Sigmoid colon (tissue), 7 donors: ENCODE data around the gene RAB4A. TPM values are rescaled to one million over a fixed set of nuclear protein-coding genes. Genes with fewer than 3 reads are reported as not detected.
A peak's percentile ranks its signal among the peaks of the same experiment; 100 is the strongest.

Source experiments
- DNase-seq: peaks from one replicate; pipeline ENCODE4 v3.0.0-alpha.2; 2019
- H3K27ac ChIP-seq, 4 donors: fragments of 200-600 bp; sonication (generic); one replicate each; pipeline ENCODE4 v1.5.1; 2016 to 2019; ENCODE audit warnings: mild to moderate bottlenecking in 1 of 4
- H3K27me3 ChIP-seq, 3 donors: fragments of 200-600 bp; sonication (generic); one replicate each; pipeline ENCODE4 v1.5.1; 2019; ENCODE audit warnings: mild to moderate bottlenecking in 1 of 3
- H3K36me3 ChIP-seq, 4 donors: fragments of 200-600 bp; sonication (generic); one replicate each; pipeline ENCODE4 v1.5.1; 2016 to 2019
- H3K4me1 ChIP-seq, 4 donors: fragments of 200-600 bp; sonication (generic); one replicate each; pipeline ENCODE4 v1.5.1; 2017 to 2019
- H3K4me3 ChIP-seq, 4 donors: fragments of 200-600 bp; sonication (generic); one replicate each; pipeline ENCODE4 v1.5.1; 2017 to 2019; ENCODE audit warnings: mild to moderate bottlenecking in 2 of 4, moderate library complexity in 1 of 4
- H3K9me3 ChIP-seq, 4 donors: fragments of 200-600 bp in 3 of 4; sonication (generic) in 3 of 4; one replicate each; pipeline versions ENCODE4 v1.5.1 to v1.6.1; 2013 to 2019
- CTCF ChIP-seq, 4 experiments: fragments of 450-650 bp in 3 of 4; fragments of 200-600 bp in 1 of 4; IDR thresholded peaks; one replicate each; pipeline ENCODE4 v1.5.1; 2016 to 2019; ENCODE audit warnings: antibody characterized with exemption in 4 of 4, mild to moderate bottlenecking in 3 of 4, moderate library complexity in 2 of 4
- EP300 ChIP-seq, 4 donors: sonication (generic); formaldehyde crosslinking; IDR thresholded peaks; one replicate each; pipeline ENCODE4 v1.6.1; 2017; ENCODE audit warnings: antibody characterized with exemption in 4 of 4
- POLR2A ChIP-seq, 2 donors: fragments of 450-650 bp; IDR thresholded peaks; one replicate each; pipeline ENCODE4 v1.6.1; 2016; ENCODE audit warnings: antibody characterized with exemption in 2 of 2, mild to moderate bottlenecking in 2 of 2, moderate library complexity in 2 of 2
- POLR2AphosphoS5 ChIP-seq, 4 donors: sonication (generic); formaldehyde crosslinking; IDR thresholded peaks; one replicate each; pipeline ENCODE4 v1.6.1; 2017; ENCODE audit warnings: antibody characterized with exemption in 4 of 4
- WGBS, 2 donors: extraction: QIAGEN DNeasy Blood & Tissue Kit; methylation state at CpG; one replicate each; pipeline ENCODE4 v1.1.7; 2013; 5-methylcytosine and 5-hydroxymethylcytosine counted together
- intact Hi-C: fragments of 100-400 bp; cut with DNase I; formaldehyde crosslinking; loops from one replicate; pipeline ENCODE4 v1.15.1; 2023
- polyA plus RNA-seq, 3 donors: library from polyadenylated mRNA; stranded (reverse); fragments of 200-250 nt; gene quantifications; one replicate each; pipeline ENCODE4 v1.2.3, GENCODE V29; 2013
- total RNA-seq, 4 donors: library from RNA; depleted of rRNA; stranded (reverse); fragments of >200 nt; gene quantifications; one replicate each; pipeline ENCODE4 v1.1.0, GENCODE V29; 2016
- donor health status: healthy with polysubstance abuse.
- donor health status: Bipolar disorder and iron deficiency.
- donor health status: healthy.

RAB4A gene
- total and polyA plus RNA-seq, 7 donors, result 35.8 to 83.7 (median 52.4) TPM

GRCh38 chr1:229344139-229344538 is 73.2 kb downstream of the RAB4A start:
- H3K36me3 ChIP-seq, result no peaks in the 10 kb centered on the region
- peak overlapping the region in 2 of 4 donors; percentile 83 to 90 for H3K4me3 ChIP-seq
- no peaks in the 10 kb centered on the region for H3K27me3 ChIP-seq
- peaks cover 0 to 21% (median 15%) of the 10 kb centered on the region in 4 donors for H3K4me1 ChIP-seq
- no peak for DNase-seq
- 77 to 80% methylated on average over 16 of the region's 16 CpGs for WGBS, 2 donors
- no peaks in the 10 kb centered on the region for H3K9me3 ChIP-seq
- TF ChIP-seq POLR2A (IDR thresholded peaks at IDR 0.05), result no peak
- H3K27ac ChIP-seq, result peak overlapping the region in 1 of 4 donors; percentile 92
- intact Hi-C loops, result loop anchor here (5.0 kb wide), 3 partner anchors 63 to 163 kb away; partner anchors contain the start of genes NUP133 and RAB4A

GRCh38 chr1:229344937-229345684 is 74.2 kb downstream of the RAB4A start:
- no peaks in the 10 kb centered on the region for H3K27me3 ChIP-seq

GRCh38 chr1:229347528-229347927 is 76.6 kb downstream of the RAB4A start:
- Histone ChIP-seq H3K4me3 (no peak overlapping the region), H3K27ac (no peak overlapping the region), H3K9me3 (no peaks in the 10 kb centered on the region), H3K4me1 (peaks cover 0 to 11% (median 8%) of the 10 kb centered on the region in 4 donors), H3K36me3 (no peaks in the 10 kb centered on the region), H3K27me3 (no peaks in the 10 kb centered on the region)
- DNase-seq, result no peak
- no peak for TF ChIP-seq EP300 (IDR thresholded peaks at IDR 0.05)
- TF ChIP-seq POLR2A (IDR thresholded peaks at IDR 0.05), result no peak
- no peak for TF ChIP-seq CTCF (IDR thresholded peaks at IDR 0.05)
- intact Hi-C loops, result no loop called here
- 69 to 79% methylated on average over 3 of the region's 3 CpGs for WGBS, 2 donors

More at GRCh38 chr1:229344937-229345684, 74.2 kb downstream of the RAB4A start:
- WGBS, 2 donors, result 66 to 83% methylated on average over 8 of the region's 8 CpGs
- Histone ChIP-seq H3K9me3 (no peaks in the 10 kb centered on the region), H3K36me3 (no peaks in the 10 kb centered on the region), H3K4me1 (peaks cover 0 to 21% (median 15%) of the 10 kb centered on the region in 4 donors), H3K4me3 (no peak overlapping the region), H3K27ac (no peak overlapping the region)
- intact Hi-C loops, result loop anchor here (5.0 kb wide), 3 partner anchors 62 to 162 kb away; partner anchors contain the start of genes NUP133 and RAB4A
- no peak for DNase-seq
- no peak for TF ChIP-seq POLR2A (IDR thresholded peaks at IDR 0.05)
- no peak for TF ChIP-seq POLR2AphosphoS5 (IDR thresholded peaks at IDR 0.05)
- no peak for TF ChIP-seq EP300 (IDR thresholded peaks at IDR 0.05)
- TF ChIP-seq CTCF (IDR thresholded peaks at IDR 0.05), result no peak

- H3K4me1 ChIP-seq, result no peaks in the 10 kb centered on the region
- no peak overlapping the region for H3K27ac ChIP-seq
- no peak for DNase-seq
- peaks cover 0 to 5% (median 1%) of the 10 kb centered on the region in 4 donors for H3K9me3 ChIP-seq
- intact Hi-C loops, result no loop called here
- H3K4me3 ChIP-seq, result no peak overlapping the region
- TF ChIP-seq EP300 (IDR thresholded peaks at IDR 0.05), result no peak
- TF ChIP-seq CTCF (IDR thresholded peaks at IDR 0.05), result no peak
- no peak for TF ChIP-seq POLR2AphosphoS5 (IDR thresholded peaks at IDR 0.05)
- TF ChIP-seq POLR2A (IDR thresholded peaks at IDR 0.05), result no peak
- peaks cover 0 to 3% (median 0%) of the 10 kb centered on the region in 3 donors for H3K27me3 ChIP-seq
- no peaks in the 10 kb centered on the region for H3K36me3 ChIP-seq
- WGBS, 2 donors, result 77 to 82% methylated on average over 8 of the region's 8 CpGs
Observed at GRCh38 chr1:229349463-229350385, 78.8 kb downstream of the RAB4A start.

- WGBS, 2 donors, result 87 to 93% methylated on average over 2 of the region's 2 CpGs
- intact Hi-C loops, result no loop called here
- TF ChIP-seq CTCF (IDR thresholded peaks at IDR 0.05) (no peak), POLR2A (IDR thresholded peaks at IDR 0.05) (no peak), POLR2AphosphoS5 (IDR thresholded peaks at IDR 0.05) (no peak), EP300 (IDR thresholded peaks at IDR 0.05) (no peak)
- Histone ChIP-seq H3K9me3 (peaks cover 0 to 5% (median 1%) of the 10 kb centered on the region in 4 donors), H3K27ac (no peak overlapping the region), H3K36me3 (no peaks in the 10 kb centered on the region), H3K4me1 (no peaks in the 10 kb centered on the region), H3K4me3 (no peak overlapping the region), H3K27me3 (peaks cover 0 to 3% (median 0%) of the 10 kb centered on the region in 3 donors)
- no peak for DNase-seq
Observed at GRCh38 chr1:229352975-229353374, 82.1 kb downstream of the RAB4A start.
